HepG2 (cell line): Measurements from ENCODE around the gene KIN. TPM values are rescaled to one million over a fixed set of nuclear protein-coding genes. Genes with fewer than 3 reads are reported as not detected.

Experiments used
- AKAP8 ChIP-seq: sonication (generic); formaldehyde crosslinking; IDR thresholded peaks from 2 replicates; pipeline ENCODE4 v1.5.1; 2020; ENCODE audit warnings: mild to moderate bottlenecking, missing genetic modification reagents
- DNMT3B ChIP-seq: conservative IDR thresholded peaks from 2 replicates; pipeline ENCODE4 v1.6.1; 2016; ENCODE audit warnings: missing biosample characterization, control low read depth
- FOXC1 ChIP-seq: sonication (generic); formaldehyde crosslinking; IDR thresholded peaks from 2 replicates; pipeline ENCODE4 v1.8.0; 2022; ENCODE audit warnings: mild to moderate bottlenecking, missing genetic modification reagents, borderline replicate concordance
- FOXM1 ChIP-seq: sonication (generic); formaldehyde crosslinking; IDR thresholded peaks from 2 replicates; pipeline ENCODE4 v1.5.0; 2020; ENCODE audit warnings: missing genetic modification reagents
- KMT2A ChIP-seq: sonication (generic); formaldehyde crosslinking; IDR thresholded peaks from 2 replicates; pipeline ENCODE4 v1.4.0; 2020; ENCODE audit warnings: missing genetic modification reagents
- NFIC ChIP-seq: IDR thresholded peaks from 2 replicates; pipeline ENCODE4 v1.6.1; 2012; ENCODE audit warnings: mild to moderate bottlenecking, low read length, inconsistent platforms
- STAT5B ChIP-seq: sonication (generic); formaldehyde crosslinking; IDR thresholded peaks from 2 replicates; pipeline ENCODE4 v1.4.0; 2020; ENCODE audit warnings: missing genetic modification reagents
- TBL1XR1 ChIP-seq: fragments of 150-350 bp; IDR thresholded peaks from 2 replicates; pipeline ENCODE4 v1.6.1; 2014; ENCODE audit warnings: borderline replicate concordance, low read length; ENCODE audit not compliant: partially characterized antibody
- TBX3 ChIP-seq: fragments of 450-650 bp; IDR thresholded peaks from 2 replicates; pipeline ENCODE4 v1.6.1; 2017; ENCODE audit warnings: antibody characterized with exemption, mild to moderate bottlenecking, inconsistent platforms, borderline replicate concordance
- ZEB1 ChIP-seq: IDR thresholded peaks from 2 replicates; pipeline ENCODE4 v1.6.1; 2012; ENCODE audit warnings: mild to moderate bottlenecking, low read depth, inconsistent platforms; ENCODE audit not compliant: insufficient replicate concordance
- ZNF292 ChIP-seq: sonication (generic); formaldehyde crosslinking; IDR thresholded peaks from 2 replicates; pipeline ENCODE4 v1.8.1; 2022; ENCODE audit warnings: mild to moderate bottlenecking, low read depth, missing genetic modification reagents, borderline replicate concordance
- ZNF383 ChIP-seq: sonication (generic); formaldehyde crosslinking; IDR thresholded peaks from 2 replicates; pipeline ENCODE4 v1.4.0; 2020; ENCODE audit warnings: missing genetic modification reagents, mild to moderate bottlenecking, borderline replicate concordance
- ZNF607 ChIP-seq: sonication (generic); formaldehyde crosslinking; IDR thresholded peaks from 2 replicates; pipeline ENCODE4 v1.5.1; 2020; ENCODE audit warnings: missing genetic modification reagents, mild to moderate bottlenecking, borderline replicate concordance
- ZSCAN30 ChIP-seq: sonication (generic); formaldehyde crosslinking; IDR thresholded peaks from 2 replicates; pipeline ENCODE4 v1.5.0; 2020; ENCODE audit warnings: mild to moderate bottlenecking, missing genetic modification reagents
- polyA plus RNA-seq, 8 experiments: library from polyadenylated mRNA; depleted of rRNA in 3 of 8; stranded (reverse) in 7 of 8; unstranded in 1 of 8; fragments of >200 nt; fragmentation: Illumina TruSeq in 4 of 8; extraction: Trizol in 4 of 8; gene quantifications; 2 replicates each; pipeline versions ENCODE4 v1.2.1 to v1.2.3, GENCODE V29; 2011 to 2016; ENCODE audit warnings: low read depth in 4 of 8, missing spikeins in 1 of 8, mixed read lengths in 1 of 8; ENCODE audit not compliant: insufficient read depth in 1 of 8
- total RNA-seq, 5 experiments: library from RNA; depleted of rRNA; stranded (reverse); fragments of >200 nt; fragmentation: Illumina TruSeq; extraction: Trizol; gene quantifications; 2 replicates each; pipeline ENCODE4 v1.2.3, GENCODE V29; 2016; ENCODE audit warnings: low read depth in 1 of 5
- TF ChIP-seq, protein P1 (sequence below), 2 experiments: sonication (generic) in 1 of 2; formaldehyde crosslinking in 1 of 2; IDR thresholded peaks; 2 replicates each; pipeline versions ENCODE4 v1.4.0 to v1.6.1; 2016 to 2020; ENCODE audit warnings: borderline replicate concordance in 1 of 2, low read depth in 1 of 2, mild to moderate bottlenecking in 1 of 2, missing genetic modification reagents in 1 of 2
- TF ChIP-seq, protein P2 (sequence below): sonication (generic); formaldehyde crosslinking; IDR thresholded peaks from 2 replicates; pipeline ENCODE4 v1.4.0; 2020; ENCODE audit warnings: missing genetic modification reagents
- TF ChIP-seq, protein P3 (sequence below): sonication (generic); formaldehyde crosslinking; IDR thresholded peaks from 2 replicates; pipeline ENCODE4 v1.4.0; 2020; ENCODE audit warnings: missing genetic modification reagents
- TF ChIP-seq, protein P4 (sequence below): sonication (generic); formaldehyde crosslinking; IDR thresholded peaks from 2 replicates; pipeline ENCODE4 v1.9.0; 2022; ENCODE audit warnings: low read depth, missing genetic modification reagents
- TF ChIP-seq, protein P5 (sequence below): sonication (generic); formaldehyde crosslinking; IDR thresholded peaks from 2 replicates; pipeline ENCODE4 v1.4.0; 2020; ENCODE audit warnings: missing genetic modification reagents; ENCODE audit errors: not compliant biosample characterization
- TF ChIP-seq, protein P6 (sequence below): sonication (generic); formaldehyde crosslinking; conservative IDR thresholded peaks from 2 replicates; pipeline ENCODE4 v1.4.0; 2020; ENCODE audit warnings: missing genetic modification reagents

Gene KIN
- total and polyA plus RNA-seq, 2 of the 13 experiments (the other 11 are each of a cell fraction or from before 2014, with no cell fraction given), result 4.9 to 23.2 TPM

DNA sequence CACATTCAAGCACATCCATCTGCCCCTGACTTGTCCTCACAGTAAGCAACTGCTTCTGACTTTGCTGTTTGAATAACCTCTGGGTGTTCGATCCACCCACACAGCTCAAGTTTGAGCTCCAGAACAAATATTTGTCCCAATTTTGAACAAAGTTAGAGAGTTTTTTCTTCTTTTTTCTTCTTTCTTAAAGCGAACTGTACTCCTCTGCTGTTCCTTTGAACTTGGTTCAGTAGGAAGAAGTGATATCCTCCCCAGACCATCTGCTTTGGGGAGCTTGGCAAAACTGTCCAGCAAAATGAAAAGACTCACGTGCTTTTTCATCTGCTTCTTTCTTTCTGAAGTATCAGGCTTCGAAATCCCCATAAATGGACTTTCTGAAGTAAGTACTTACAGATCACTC is 84.7 kb downstream of the KIN start, which contains the start of gene ITIH2 (continued):
- TF ChIP-seq, protein P1, sequence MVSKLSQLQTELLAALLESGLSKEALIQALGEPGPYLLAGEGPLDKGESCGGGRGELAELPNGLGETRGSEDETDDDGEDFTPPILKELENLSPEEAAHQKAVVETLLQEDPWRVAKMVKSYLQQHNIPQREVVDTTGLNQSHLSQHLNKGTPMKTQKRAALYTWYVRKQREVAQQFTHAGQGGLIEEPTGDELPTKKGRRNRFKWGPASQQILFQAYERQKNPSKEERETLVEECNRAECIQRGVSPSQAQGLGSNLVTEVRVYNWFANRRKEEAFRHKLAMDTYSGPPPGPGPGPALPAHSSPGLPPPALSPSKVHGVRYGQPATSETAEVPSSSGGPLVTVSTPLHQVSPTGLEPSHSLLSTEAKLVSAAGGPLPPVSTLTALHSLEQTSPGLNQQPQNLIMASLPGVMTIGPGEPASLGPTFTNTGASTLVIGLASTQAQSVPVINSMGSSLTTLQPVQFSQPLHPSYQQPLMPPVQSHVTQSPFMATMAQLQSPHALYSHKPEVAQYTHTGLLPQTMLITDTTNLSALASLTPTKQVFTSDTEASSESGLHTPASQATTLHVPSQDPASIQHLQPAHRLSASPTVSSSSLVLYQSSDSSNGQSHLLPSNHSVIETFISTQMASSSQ (IDR thresholded peaks at IDR 0.05; ENCODE audit: low read depth), result peak; percentile 81
- TF ChIP-seq, protein P1 (CRISPR knock-in tag; IDR thresholded peaks at IDR 0.05; ENCODE audit: borderline replicate concordance), result no peak; the same call in 1 of the 2 replicates
- TF ChIP-seq KMT2A (no peak), ZNF383 (CRISPR knock-in tag) (no peak), ZNF292 (CRISPR knock-in tag) (no peak), ZEB1 (no peak), STAT5B (CRISPR knock-in tag) (no peak), FOXM1 (no peak), AKAP8 (CRISPR knock-in tag) (no peak), FOXC1 (CRISPR knock-in tag) (no peak), TBL1XR1 (no peak), DNMT3B (CRISPR knock-in tag) (no peak), ZSCAN30 (CRISPR knock-in tag) (no peak), TBX3 (no peak), NFIC (peak; percentile 83), ZNF607 (CRISPR knock-in tag) (no peak)
- TF ChIP-seq, protein P2, sequence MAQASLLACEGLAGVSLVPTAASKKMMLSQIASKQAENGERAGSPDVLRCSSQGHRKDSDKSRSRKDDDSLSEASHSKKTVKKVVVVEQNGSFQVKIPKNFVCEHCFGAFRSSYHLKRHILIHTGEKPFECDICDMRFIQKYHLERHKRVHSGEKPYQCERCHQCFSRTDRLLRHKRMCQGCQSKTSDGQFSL, result no peak
- TF ChIP-seq, protein P3, sequence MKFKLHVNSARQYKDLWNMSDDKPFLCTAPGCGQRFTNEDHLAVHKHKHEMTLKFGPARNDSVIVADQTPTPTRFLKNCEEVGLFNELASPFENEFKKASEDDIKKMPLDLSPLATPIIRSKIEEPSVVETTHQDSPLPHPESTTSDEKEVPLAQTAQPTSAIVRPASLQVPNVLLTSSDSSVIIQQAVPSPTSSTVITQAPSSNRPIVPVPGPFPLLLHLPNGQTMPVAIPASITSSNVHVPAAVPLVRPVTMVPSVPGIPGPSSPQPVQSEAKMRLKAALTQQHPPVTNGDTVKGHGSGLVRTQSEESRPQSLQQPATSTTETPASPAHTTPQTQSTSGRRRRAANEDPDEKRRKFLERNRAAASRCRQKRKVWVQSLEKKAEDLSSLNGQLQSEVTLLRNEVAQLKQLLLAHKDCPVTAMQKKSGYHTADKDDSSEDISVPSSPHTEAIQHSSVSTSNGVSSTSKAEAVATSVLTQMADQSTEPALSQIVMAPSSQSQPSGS, result peak; percentile 80
- TF ChIP-seq, protein P4, sequence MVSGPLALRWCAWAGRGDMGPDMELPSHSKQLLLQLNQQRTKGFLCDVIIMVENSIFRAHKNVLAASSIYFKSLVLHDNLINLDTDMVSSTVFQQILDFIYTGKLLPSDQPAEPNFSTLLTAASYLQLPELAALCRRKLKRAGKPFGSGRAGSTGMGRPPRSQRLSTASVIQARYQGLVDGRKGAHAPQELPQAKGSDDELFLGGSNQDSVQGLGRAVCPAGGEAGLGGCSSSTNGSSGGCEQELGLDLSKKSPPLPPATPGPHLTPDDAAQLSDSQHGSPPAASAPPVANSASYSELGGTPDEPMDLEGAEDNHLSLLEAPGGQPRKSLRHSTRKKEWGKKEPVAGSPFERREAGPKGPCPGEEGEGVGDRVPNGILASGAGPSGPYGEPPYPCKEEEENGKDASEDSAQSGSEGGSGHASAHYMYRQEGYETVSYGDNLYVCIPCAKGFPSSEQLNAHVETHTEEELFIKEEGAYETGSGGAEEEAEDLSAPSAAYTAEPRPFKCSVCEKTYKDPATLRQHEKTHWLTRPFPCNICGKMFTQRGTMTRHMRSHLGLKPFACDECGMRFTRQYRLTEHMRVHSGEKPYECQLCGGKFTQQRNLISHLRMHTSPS (CRISPR knock-in tag), result no peak
- TF ChIP-seq, protein P5, sequence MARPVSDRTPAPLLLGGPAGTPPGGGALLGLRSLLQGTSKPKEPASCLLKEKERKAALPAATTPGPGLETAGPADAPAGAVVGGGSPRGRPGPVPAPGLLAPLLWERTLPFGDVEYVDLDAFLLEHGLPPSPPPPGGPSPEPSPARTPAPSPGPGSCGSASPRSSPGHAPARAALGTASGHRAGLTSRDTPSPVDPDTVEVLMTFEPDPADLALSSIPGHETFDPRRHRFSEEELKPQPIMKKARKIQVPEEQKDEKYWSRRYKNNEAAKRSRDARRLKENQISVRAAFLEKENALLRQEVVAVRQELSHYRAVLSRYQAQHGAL (CRISPR knock-in tag), result no peak
- TF ChIP-seq, protein P6, sequence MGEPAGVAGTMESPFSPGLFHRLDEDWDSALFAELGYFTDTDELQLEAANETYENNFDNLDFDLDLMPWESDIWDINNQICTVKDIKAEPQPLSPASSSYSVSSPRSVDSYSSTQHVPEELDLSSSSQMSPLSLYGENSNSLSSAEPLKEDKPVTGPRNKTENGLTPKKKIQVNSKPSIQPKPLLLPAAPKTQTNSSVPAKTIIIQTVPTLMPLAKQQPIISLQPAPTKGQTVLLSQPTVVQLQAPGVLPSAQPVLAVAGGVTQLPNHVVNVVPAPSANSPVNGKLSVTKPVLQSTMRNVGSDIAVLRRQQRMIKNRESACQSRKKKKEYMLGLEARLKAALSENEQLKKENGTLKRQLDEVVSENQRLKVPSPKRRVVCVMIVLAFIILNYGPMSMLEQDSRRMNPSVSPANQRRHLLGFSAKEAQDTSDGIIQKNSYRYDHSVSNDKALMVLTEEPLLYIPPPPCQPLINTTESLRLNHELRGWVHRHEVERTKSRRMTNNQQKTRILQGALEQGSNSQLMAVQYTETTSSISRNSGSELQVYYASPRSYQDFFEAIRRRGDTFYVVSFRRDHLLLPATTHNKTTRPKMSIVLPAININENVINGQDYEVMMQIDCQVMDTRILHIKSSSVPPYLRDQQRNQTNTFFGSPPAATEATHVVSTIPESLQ (CRISPR knock-in tag), result no peak
